Endodermal cell (in vitro differentiated cells): ENCODE results near the gene UBR7. TPM values are rescaled to one million over a fixed set of nuclear protein-coding genes. Genes with fewer than 3 reads are reported as not detected.
"Not testable (repeated sequence)": the region's sequence is repeated elsewhere in the genome, so short reads cannot be mapped to it uniquely, and the experiment has no call there.

Source experiments
- DNase-seq: peaks from one replicate; pipeline ENCODE4 v3.0.0-alpha.2; 2017
- H3K27ac ChIP-seq: 2 replicates; pipeline ENCODE4 v1.5.1; 2013; ENCODE audit warnings: mild to moderate bottlenecking, low read depth, low read length, moderate library complexity
- H3K27me3 ChIP-seq: 2 replicates; pipeline ENCODE4 v1.6.1; 2013; ENCODE audit warnings: mild to moderate bottlenecking, low read length, moderate library complexity; ENCODE audit not compliant: insufficient read depth, control insufficient read depth, poor library complexity, severe bottlenecking
- H3K36me3 ChIP-seq: 2 replicates; pipeline ENCODE4 v1.7.0; 2013; ENCODE audit warnings: mild to moderate bottlenecking, low read length, moderate library complexity; ENCODE audit not compliant: control insufficient read depth, insufficient read depth
- H3K4me1 ChIP-seq: one replicate; pipeline ENCODE4 v1.7.0; 2013; ENCODE audit warnings: low read length; ENCODE audit not compliant: control insufficient read depth, insufficient read depth
- H3K4me3 ChIP-seq: 2 replicates; pipeline ENCODE4 v1.5.1; 2013; ENCODE audit warnings: mild to moderate bottlenecking, low read length, moderate library complexity
- H3K9ac ChIP-seq: 2 replicates; pipeline ENCODE4 v1.6.1; 2013; ENCODE audit warnings: mild to moderate bottlenecking, low read length, moderate library complexity; ENCODE audit not compliant: poor library complexity, severe bottlenecking; ENCODE audit errors: extremely low read depth
- H3K9me3 ChIP-seq: 2 replicates; pipeline ENCODE4 v1.6.1; 2013; ENCODE audit warnings: mild to moderate bottlenecking, low read length, moderate library complexity; ENCODE audit not compliant: control insufficient read depth
- H3K27ac Mint-ChIP-seq: 2 replicates; pipeline ENCODE4 v1.8.0; 2020; ENCODE audit warnings: mixed read lengths
- H3K27me3 Mint-ChIP-seq: 2 replicates; pipeline ENCODE4 v1.8.0; 2021; ENCODE audit warnings: mild to moderate bottlenecking, mixed read lengths; ENCODE audit not compliant: insufficient read depth
- H3K36me3 Mint-ChIP-seq: 2 replicates; pipeline ENCODE4 v1.8.0; 2020; ENCODE audit warnings: low read depth, mixed read lengths
- H3K4me1 Mint-ChIP-seq: 2 replicates; pipeline ENCODE4 v1.8.0; 2020; ENCODE audit warnings: mixed read lengths
- H3K4me3 Mint-ChIP-seq: 2 replicates; pipeline ENCODE4 v1.8.0; 2020; ENCODE audit warnings: mild to moderate bottlenecking, moderate library complexity, mixed read lengths
- H3K9me3 Mint-ChIP-seq: 2 replicates; pipeline ENCODE4 v1.8.0; 2020; ENCODE audit warnings: mild to moderate bottlenecking, mixed read lengths
- WGBS, 2 experiments: methylation state at CpG; one replicate each; pipeline versions ENCODE4 v1.1.5 to v1.1.7; 2013; ENCODE audit warnings: missing lambda C conversion rate in 2 of 2, mixed read lengths in 1 of 2; ENCODE audit not compliant: insufficient coverage in 1 of 2, insufficient read length in 1 of 2; 5-methylcytosine and 5-hydroxymethylcytosine counted together
- total RNA-seq, 2 donors: library from RNA; stranded (reverse); fragmentation: NEBNext Ultra II Directional in 1 of 2; extraction: Animal tissue kit (Norgen Biotek cat#: 25700) in 1 of 2; gene quantifications; 2 replicates in 1 of 2; 3 replicates in 1 of 2; pipeline ENCODE4 v1.2.1, GENCODE V29; 2021
- TF ChIP-seq, protein P1 (sequence below): fragments of 200-600 bp; sonication (generic); conservative IDR thresholded peaks from 2 replicates; pipeline ENCODE4 v1.5.0; 2021; ENCODE audit warnings: antibody characterized with exemption, mild to moderate bottlenecking

Gene UBR7
- total RNA-seq, 2 donors from 2014 or later, result 25.0 to 25.6 TPM

DNA sequence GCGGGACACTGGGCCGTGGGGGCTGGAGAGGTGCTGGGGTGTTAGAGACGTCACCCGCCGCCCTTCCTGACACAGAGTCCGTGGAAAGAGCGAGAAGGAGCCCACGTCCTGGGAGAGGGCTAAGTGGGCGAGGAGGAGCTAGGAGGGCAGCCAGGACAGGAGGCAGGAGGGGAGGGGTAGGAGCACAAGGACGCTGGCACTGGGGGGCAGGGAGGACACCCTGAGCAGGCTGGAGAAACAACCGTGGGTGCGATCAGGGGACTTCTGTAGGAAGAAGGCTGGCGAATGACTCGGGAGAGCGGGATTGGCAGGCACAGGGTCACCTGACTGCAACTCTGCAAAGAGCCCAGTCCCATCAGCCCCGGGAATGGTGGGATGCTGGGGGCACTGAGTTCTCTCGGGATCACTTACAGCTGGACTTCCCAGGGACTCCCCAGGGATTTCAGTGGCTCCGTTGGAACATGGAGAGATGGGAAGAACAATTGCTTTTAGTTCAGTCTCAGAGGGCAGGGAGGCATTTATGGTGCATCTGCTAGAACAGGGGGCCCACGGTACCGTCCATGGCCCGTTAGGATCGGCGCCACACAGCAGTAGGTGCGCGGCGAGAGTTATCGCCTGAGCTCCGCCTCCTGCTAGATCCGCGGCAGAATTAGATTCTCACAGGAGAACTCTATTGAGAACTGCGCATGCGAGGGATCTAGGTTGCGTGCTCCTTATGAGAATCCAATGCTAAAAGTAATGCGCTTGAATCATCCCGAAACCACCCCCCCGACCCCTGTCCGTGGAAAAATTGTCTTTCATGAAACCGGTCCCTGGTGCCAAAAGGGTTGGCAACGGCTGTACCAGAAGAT lies 24.3 kb downstream of the UBR7 start:
- DNase-seq, result no peak
- no peak overlapping the region for H3K27ac ChIP-seq
- H3K27ac Mint-ChIP-seq, result no peak overlapping the region
- H3K9me3 ChIP-seq, result no peaks in the 10 kb centered on the region
- H3K36me3 Mint-ChIP-seq, result peaks cover 25% of the 10 kb centered on the region
- H3K27me3 ChIP-seq, result no peaks in the 10 kb centered on the region
- H3K9ac ChIP-seq, result no peak overlapping the region
- H3K4me1 Mint-ChIP-seq, result no peaks in the 10 kb centered on the region
- H3K9me3 Mint-ChIP-seq, result no peaks in the 10 kb centered on the region
- no peaks in the 10 kb centered on the region for H3K4me1 ChIP-seq
- H3K36me3 ChIP-seq, result peaks cover 23% of the 10 kb centered on the region
- 90 to 93% methylated on average over 26 to 39 of the region's 39 CpGs for WGBS, 2 experiments
- TF ChIP-seq, protein P1, sequence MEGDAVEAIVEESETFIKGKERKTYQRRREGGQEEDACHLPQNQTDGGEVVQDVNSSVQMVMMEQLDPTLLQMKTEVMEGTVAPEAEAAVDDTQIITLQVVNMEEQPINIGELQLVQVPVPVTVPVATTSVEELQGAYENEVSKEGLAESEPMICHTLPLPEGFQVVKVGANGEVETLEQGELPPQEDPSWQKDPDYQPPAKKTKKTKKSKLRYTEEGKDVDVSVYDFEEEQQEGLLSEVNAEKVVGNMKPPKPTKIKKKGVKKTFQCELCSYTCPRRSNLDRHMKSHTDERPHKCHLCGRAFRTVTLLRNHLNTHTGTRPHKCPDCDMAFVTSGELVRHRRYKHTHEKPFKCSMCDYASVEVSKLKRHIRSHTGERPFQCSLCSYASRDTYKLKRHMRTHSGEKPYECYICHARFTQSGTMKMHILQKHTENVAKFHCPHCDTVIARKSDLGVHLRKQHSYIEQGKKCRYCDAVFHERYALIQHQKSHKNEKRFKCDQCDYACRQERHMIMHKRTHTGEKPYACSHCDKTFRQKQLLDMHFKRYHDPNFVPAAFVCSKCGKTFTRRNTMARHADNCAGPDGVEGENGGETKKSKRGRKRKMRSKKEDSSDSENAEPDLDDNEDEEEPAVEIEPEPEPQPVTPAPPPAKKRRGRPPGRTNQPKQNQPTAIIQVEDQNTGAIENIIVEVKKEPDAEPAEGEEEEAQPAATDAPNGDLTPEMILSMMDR, result no peak
- no peak overlapping the region for H3K4me3 Mint-ChIP-seq
- no peak overlapping the region for H3K4me3 ChIP-seq
- no peaks in the 10 kb centered on the region for H3K27me3 Mint-ChIP-seq

DNA sequence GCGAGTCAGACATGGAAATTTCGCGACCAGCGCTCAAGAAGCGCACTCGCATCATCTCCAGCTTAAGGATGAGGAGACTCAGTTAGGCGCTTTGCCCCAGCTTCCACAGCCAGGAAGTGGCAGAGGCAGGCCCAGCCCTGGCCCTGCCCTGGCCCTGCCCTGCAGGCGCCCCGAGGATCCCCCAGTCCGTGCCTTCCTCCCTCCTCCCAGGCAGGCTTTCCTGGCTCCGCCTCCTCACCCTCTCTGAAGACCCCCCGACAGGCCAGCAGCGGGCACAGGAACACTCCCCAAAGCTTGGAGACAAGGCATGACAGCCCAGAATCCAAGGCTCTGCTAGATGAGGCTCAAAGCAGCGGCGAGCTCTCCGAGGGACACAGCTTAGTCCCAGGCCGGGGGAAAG lies 25.1 kb downstream of the UBR7 start:
- Histone ChIP-seq H3K4me3 (no peak overlapping the region), H3K27me3 (no peaks in the 10 kb centered on the region), H3K4me1 (no peaks in the 10 kb centered on the region), H3K9ac (no peak overlapping the region), H3K27ac (no peak overlapping the region), H3K36me3 (peaks cover 18% of the 10 kb centered on the region), H3K9me3 (no peaks in the 10 kb centered on the region)
- Mint-ChIP-seq H3K36me3 (peaks cover 20% of the 10 kb centered on the region), H3K9me3 (no peaks in the 10 kb centered on the region), H3K27ac (no peak overlapping the region), H3K27me3 (no peaks in the 10 kb centered on the region), H3K4me3 (no peak overlapping the region), H3K4me1 (no peaks in the 10 kb centered on the region)
- TF ChIP-seq, protein P1, result no peak
- no peak for DNase-seq
- WGBS, 2 experiments, result 93 to 99% methylated on average over 11 to 17 of the region's 17 CpGs

DNA sequence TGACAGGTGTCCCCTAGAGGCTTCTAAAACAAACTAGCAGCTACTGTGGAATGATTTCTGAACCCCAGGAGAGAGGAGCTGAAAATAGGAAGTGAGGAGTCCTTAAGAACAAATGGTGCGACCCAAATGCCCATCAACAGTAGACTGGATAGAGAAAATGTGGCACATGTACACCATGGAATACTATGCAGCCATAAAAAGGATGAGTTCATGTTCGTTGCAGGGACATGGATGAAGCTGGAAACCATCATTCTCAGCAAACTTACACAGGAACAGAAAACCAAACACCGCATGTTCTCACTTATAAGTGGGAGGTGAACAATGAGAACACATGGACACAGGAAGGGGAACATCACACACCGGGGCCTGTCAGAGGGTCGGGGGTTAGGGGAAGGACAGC lies 26.0 kb downstream of the UBR7 start:
- WGBS, 2 experiments, result 67 to 95% methylated on average over 1 to 4 of the region's 5 CpGs
- not testable (repeated sequence) for H3K27ac Mint-ChIP-seq, H3K27ac ChIP-seq, H3K4me1 Mint-ChIP-seq, H3K9ac ChIP-seq, H3K9me3 ChIP-seq, H3K9me3 Mint-ChIP-seq, H3K4me3 ChIP-seq, H3K27me3 Mint-ChIP-seq, H3K27me3 ChIP-seq, DNase-seq, H3K4me1 ChIP-seq, H3K4me3 Mint-ChIP-seq
- H3K36me3 ChIP-seq, result peaks cover 14% of the 10 kb centered on the region
- H3K36me3 Mint-ChIP-seq, result peaks cover 12% of the 10 kb centered on the region
